GM18867 (cell line): ENCODE measurements around the gene BDKRB2.

Experiments
- ATAC-seq: cut with Tn5 transposase; IDR thresholded peaks from one replicate; pipeline ENCODE4 v1.9.1; 2021; ENCODE audit warnings: mild to moderate bottlenecking, moderate library complexity; ENCODE audit not compliant: unreplicated experiment

The BDKRB2 gene

DNA sequence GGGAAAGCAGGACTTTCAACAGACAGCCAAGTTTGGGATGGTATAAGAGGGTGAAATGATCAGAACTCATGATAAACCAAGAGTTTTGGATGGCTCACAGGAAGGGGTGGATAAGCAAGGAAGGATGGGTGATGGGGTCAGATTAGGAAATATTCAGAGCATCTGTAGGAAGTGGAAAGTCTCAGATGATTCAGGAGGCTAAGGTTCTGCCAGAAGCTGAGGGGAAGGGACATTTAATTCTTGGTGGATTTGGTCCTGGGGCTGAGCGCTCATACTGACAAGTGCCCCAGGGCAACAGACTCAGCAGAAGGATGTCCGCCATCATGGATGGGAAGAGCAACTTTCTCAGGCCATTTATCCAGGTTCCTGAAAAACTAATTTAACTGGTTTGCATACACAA lies 28.4 kb upstream of the BDKRB2 start:
- no peak for ATAC-seq

DNA sequence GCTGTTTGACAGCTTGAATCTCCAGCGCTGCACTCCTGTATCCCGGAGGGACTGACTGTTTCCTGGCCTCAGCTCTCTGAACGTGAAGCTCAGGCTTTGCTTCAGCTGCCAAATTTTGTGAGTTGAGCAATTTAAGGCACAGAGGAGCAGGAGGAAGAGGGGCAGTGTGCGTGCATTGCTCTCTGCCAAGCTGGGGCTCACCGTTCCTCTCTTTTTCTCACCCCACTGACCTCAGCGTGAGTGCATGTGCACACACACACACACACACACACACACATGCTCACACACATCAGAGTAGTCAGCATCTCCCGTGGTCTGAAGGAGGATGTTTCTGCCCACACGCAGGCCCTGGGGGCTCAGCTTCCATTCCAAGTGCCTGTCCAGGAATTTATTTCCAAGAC lies 27.8 kb upstream of the BDKRB2 start:
- ATAC-seq: no peak

DNA sequence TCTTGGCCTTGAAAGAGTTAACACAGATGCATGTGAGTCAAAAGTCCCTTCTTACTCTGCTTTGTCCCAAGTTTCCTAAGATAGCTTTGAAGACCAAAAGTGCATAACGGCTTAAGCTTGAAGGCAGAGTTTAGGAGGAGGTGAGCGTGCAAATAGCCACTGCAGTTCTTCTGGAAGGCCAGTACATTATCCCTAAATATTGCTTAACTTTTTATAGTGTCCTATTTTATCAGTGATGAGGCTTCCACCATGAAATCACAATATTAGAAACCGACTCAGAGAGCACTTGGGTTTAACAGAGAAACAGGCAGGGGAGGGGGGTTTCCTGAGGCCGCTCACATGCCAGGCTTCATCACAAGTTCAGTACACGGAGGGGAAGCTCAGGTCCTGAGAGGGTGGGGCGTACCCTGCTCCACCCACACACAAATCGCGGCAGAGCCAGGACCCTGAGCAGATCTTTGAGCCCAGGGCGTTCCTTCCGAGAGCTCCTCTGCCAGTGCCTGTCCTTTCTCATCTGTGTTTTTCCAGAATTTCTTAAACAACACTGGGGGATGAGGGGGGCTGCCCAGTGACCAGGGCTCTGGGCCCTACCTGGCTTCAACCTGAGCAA lies 26.8 kb upstream of the BDKRB2 start:
- ATAC-seq: no peak

DNA sequence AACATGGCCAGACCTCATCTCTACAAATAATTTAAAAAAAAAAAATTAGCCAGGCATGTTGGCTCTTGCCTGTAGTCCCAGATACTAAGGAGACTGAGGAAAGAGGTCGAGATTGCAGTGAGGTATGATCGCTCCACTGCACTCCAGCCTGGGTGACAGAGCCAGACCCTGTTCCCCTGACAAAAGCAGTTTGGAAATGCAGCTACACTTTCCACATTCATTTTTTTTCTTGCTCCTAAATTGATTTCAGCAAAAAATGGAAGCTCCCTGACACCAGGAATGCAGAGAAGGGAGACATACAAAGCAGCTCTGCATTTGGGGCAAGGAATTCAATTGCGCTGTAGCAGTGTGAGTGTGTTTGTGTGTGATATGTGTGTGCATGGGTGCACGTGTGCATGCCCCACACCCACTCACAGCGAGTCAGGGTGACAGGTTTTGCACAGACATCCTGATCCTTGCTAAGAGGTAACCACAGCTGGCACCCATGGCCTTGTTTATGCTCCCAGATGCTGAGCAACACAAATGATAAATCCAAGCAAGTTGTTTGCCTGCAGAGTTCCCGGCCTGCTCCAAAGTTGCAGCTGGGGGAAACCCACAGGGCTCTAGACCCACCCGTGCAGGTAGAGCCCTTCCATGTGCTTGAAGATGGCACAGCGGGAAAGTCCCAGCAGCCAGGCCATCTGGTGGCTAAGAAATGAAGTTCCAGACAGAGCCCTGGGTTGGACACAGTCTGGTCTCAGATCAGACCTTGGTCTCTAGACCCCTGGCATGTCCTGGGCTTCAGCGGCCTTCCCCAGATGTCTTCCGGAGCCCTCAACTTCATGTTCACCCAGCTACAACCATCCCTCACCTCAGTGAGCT lies 25.9 kb upstream of the BDKRB2 start:
- no peak for ATAC-seq

DNA sequence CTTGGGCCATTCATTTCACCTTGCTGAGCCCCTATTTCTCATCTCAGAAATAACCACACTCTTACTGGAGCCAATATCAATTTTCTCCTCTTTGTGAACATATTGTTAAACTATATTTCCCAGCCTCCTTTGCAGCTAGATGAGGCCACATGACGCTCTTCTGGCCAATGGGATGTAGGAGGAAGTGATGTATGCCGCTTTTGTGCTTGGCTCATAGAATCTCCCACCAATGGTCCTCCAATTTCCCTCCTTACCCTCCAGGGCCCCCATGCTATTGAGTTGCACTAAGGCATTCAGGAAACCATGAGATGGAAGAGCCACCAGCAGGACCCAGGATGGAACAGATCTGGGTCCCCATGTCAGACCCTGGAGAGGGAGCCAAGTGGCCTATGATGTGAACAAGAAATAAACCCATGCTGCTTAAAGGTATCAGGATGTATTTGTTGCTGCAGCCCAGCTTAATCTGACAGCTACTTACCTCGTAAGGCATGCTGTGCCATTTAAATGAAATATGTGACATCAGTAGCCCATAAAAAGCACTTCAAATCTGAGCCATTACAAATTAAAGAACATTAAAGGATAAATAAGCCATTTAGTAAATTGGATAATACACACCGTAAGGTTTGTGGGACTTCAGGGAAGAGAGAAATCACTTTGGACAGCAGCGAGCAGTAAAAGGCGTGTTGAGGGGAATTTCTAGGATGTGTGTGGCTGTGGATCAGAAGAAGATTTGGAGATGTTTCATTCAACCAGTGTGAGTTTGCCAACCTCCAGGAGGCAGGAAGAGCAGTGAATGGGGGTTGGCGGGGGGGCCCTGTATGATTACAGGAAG lies 24.4 kb upstream of the BDKRB2 start:
- no peak for ATAC-seq

DNA sequence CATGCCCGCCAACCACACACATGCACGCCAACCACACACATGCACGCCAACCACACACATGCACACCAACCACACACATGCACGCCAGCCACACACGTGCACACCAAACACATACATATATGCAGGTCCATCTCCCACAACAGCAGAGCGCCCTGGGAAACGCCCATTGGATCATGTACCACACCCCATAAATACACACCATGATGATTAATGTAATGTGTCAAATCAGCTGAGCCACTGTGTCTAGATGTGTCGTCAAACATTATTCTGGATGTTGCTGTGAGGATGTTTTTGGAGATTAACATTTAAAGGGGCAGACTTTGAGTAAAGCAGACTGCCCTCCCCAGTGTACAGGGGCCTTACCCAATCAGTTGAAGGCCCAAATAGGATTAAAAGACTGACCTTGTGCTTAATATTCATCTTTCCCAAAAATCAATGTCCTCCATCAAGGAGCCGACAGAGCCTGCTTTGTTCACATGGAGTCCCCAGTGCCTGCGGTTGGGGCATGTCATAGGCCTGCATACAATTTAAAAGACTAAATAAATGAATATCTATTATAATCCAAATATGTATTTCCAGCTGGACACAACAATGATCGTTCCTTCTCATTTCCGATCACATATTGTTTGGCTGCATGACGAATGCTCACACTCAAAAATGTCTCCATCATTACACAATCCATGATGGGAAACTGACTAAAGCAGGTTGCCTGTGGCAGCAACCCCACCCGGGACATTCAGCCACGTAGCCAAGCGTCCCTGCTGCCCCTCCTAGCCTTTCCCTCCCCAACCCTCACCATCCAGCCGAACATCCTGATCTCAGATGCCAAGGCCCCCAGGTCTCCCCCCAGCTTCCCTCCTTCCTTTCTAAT lies 23.2 kb upstream of the BDKRB2 start:
- no peak for ATAC-seq

DNA sequence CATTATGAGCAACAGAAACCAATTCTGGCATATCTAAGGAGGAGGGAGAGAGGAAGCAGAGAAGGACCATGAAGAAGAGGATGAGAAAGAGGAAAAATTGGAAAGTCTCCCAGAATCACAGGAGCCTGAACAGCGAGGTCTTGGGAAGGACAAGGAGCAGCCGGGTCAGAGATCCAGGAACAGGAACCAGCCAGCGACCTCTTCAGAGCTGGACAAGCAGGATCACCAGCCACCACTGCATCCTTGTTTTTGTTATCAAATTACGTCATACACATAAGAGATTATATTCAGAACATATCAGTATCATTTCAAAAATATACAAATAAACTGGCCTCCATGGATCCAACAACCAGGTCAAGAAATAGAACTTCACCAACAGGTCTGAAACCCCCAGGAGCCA lies 22.1 kb upstream of the BDKRB2 start:
- ATAC-seq: no peak

DNA sequence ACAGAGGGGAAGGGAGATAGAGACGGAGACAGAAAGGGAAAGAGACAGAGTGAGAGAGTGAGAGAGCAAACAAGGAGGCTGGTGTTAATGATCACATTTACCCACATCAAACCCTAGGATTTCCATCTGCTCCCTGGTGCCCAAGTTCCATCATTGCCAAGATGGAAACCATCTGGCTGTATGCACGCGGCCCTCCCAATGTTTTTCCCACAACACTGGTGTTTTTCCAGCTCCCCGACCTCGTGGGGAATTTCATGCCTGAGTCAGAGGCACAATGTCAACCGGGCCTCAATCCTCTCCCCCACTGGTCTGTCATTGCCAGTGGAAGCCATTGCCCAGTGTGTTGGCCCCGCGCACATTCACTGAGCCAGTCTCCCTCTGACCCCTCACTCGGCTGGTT lies 19.9 kb upstream of the BDKRB2 start:
- no peak for ATAC-seq

DNA sequence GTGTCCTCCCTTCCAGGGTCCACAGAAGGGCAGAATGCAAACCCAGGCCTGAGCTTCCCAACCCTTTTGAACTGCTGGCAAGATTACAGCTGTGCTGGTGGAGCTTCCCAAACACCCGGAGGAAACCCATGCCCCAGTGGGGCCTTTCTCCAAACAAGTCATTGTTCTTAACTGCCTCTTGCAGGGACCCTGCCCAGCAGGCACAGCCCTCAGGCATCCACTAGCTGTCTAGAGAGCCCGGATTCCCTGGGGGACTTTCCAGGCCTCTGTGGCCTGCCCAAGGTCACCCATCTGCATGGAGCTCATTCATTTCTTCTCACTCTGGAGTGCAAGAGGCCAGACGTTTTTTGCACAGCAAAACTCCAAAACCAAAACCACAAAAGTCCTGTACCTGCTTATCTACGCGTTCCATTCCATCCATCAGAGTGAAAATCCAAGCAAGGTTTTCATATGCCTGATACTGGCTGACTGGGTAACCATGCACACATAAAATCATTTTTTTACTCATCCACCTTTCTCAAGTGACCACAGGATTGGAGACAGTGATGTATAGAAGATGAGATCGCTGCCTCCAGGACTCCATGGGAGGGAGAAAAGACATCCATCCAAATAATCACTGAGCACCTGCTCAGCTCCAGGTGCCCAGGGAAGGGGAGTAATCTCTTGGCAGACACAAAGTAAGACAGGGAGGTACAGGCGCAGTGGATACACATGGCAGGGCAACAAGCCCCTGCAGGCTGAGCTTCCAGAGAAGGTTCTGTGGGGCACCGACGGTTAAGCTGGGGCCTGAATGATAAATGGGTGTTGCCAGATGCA lies 17.2 kb upstream of the BDKRB2 start:
- ATAC-seq: no peak

DNA sequence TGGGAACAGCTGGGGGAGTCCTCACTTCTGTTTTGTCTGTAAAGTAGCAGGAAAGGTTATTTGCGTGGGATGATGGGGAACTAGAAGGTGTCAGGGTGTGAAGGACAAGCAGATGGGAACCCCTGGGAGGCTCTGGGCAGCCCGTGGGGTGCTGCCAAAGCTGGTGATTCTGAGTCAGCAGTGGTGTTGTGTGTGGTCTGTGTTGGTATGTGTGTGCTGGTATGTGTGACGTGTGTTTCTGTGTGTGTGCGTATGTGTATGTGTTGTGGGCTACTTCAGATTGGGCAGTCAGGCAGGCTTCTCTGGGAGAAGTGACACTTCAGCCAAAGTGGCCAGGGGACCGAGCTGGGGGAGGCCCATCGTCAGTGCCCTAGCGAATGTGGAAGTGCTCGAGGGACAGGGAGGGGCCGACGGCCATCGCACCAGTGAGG lies 15.3 kb upstream of the BDKRB2 start:
- ATAC-seq: peak; percentile 80

DNA sequence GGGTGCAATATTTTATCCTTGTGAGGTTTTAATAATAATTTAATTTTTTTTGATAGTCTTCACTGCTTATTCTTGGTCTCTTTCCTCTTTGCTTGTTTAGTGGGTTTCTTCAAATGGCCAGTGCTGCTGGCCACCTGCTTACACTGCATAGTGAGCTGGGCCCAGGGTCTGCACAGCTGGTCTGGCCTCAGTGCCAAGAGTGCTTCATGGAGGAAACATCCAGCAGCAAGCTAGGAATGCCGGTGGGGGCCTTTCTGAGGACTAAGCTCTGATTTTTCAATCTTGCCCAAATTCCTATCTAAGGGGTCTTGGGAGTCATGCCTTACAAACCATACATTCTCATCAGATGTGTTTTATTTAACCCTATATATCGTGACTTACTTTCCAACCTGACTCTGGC lies 13.3 kb upstream of the BDKRB2 start:
- no peak for ATAC-seq

DNA sequence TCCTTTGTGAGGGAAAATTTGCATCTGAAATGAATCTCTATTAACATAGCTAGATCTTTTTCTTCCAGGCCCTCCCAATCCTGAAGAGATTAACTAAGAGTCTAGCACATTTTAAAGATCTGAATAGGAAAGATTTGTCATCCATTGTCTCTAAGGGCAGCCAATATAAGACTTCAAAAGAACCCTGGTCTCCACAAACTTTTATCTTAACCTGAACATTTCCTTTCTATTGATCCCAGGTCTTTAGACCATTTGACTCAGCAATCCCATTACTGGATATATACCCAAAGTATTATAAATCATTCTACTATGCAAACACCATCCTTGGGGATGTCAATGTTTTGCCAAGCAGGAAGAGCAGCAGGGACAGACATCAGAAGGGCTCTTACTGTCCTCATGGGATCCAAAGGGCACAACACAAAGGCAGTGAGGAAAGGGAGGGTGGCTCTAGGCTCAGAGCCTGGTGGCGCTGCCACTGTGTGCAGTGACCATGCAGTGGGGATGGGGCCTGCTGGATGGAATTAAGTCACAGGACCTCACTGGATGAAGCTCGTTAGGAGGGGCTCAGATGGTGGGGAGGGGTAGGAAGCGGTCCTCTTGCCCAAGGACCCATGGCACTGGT lies 12.7 kb upstream of the BDKRB2 start:
- no peak for ATAC-seq

DNA sequence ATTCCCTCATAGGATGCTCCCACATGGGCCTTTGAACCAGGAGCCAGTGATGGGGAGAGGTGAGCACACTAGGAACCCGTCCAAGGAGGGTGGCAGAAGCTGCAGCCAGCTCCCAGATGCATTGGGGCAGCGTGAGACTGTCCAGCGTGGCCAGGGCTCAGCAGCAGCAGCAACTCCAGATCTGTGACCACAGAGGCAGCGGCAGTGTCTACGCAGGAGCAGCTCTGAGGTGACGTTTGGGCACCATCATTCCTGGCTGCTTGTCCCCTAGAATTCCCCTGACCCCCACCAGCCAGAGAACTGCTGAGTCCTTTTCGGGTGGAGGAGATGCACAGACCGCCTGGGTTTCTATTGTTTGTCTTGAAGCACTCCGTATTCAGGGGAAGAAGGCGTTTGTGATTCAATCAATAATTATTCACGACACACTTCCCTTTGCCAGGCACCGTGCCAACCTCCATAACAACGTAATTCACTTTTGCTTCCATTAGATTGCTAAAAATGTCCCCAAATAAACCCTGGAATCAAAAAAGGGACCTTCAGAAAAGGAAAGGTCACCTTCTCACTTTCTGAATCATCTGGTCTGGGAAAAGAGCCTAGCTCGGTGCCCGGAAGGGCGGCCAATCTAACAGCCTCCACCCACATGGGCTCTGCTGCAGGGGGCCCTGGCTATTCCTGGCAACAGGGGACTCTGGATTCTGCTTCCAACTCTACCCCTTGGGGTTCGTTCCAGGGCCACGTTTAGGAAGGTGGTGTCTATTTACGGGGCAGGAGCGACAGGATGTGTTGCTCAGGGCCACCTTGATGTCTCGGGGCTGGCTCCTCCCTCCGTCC lies 11.4 kb upstream of the BDKRB2 start:
- no peak for ATAC-seq

DNA sequence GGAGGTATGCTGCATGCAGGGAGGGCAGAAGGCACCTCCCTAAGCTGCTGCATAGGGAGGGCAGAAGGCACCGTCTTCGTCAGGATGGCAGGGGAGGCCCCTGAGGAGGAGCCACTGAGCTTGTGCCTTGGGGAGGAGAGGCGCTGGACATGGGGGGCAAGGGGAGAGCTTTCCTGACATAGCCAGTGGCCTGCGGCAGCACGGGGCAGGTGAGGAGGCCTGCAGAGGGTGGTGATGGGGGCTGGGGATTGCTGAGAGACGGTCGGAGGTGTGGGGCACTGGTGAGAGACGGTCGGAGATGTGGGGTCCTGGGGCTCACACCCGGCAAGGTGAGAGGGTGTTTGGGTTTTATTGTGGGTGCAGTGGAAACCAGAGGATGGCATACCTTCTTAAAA lies 10.4 kb upstream of the BDKRB2 start:
- no peak for ATAC-seq

DNA sequence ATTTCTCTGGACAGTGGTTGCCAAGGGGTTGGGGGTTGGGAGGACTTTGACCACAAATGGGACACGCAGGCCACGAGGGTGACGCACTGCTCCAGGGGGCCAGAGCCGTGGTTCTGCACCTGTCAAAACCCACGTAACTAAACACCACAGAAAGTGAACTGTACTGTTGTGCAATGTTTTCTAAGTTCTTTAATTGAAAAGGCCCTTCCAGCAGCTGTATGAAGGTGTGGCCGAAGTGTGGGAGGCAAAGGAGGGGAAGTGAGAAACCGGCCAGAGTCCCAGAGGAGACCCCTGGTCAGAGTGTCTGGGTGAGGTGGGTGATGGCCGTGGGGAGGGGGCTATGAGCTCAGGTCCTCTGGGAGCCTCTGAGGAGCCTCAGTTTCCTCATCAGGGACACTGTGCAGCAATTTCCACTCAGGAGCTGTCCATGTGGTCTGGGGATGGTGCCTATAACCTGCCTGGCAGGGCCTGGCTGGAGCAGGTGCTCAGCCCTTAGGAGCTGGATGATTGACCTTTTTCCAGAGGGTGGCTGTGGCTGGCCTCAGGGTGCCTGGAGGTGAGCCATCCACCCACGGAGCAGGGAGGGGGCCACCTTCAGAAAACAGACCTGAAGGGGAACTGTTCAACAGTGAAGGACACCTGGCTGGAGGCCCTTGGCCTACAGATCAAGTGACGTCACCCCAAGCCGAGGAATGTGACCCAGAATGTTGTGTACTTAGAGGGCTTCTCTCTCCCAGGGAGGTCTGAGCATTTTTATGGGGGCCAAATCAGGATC lies 9.8 kb upstream of the BDKRB2 start:
- peak; percentile 62 for ATAC-seq

DNA sequence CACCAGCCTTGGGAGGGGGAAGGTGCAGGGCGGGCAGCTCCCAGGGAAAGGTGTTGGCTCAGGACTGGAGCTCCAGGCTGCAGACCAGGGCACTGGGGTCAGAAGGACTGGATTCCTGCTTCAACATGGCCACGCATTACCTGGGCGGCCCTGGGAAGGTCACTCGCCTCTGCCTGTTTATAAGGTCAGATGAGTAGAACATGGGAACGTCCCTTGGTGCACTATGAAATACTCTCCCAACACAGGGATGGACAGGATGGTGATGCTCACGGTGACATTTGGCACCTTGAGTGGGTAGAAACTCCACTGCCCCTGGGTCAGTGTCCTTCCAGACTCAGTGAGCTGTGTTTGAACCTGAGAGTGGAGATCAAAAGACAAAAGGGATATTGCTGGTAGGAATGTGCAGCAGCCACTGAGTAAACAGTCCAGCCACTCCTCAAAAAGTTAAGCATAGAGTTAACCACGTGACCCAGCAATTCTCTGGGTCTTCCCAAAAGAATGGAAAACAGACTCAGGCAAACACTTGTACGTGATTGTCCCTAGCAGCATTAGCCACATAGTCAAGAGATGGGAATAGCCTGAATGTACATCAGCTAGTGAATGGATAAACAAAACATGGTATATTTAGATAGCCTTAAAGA lies 9.1 kb upstream of the BDKRB2 start:
- ATAC-seq: no peak

DNA sequence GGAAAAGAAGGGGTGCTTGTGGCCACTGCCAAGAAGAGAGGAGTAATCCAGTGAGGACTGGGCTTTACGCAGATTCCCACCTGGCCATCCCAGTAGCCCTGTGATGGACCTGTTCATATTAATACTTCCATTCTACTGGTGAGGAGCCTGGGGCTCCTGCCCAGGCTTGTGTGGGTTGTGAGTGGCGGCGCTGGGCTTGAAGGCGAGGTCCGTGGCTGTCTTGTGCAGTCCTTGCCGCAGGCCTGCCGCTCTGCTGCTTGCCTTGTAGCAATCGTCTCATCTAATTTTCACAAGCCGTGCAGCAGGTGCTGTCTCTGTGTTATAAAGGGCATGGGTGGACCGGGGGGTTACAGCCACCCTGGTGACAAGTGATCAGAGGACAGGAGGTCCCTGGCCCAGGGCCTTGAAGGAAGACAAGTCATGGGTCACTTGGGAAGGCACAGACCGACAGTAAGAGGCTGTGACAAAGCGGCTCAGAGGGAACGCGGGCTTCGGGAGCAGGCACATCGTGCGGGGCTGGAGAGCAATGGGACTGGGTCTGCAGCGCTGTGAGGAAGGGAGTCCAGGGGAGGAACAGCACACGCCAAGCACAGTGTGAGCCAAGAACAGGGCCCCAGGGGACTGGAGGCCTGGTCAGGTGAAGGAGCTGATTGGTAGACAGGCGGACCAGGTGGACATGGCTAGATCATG lies 7.3 kb upstream of the BDKRB2 start:
- no peak for ATAC-seq
